GM12873 (cell line): Measurements from ENCODE around the gene BAHD1.
A peak's percentile ranks its signal among the peaks of the same experiment; 100 is the strongest.

Source experiments
- CTCF ChIP-seq: IDR thresholded peaks from 2 replicates; pipeline ENCODE4 v1.5.1; 2012; ENCODE audit warnings: low read depth, mild to moderate bottlenecking, moderate library complexity, low read length, control low read depth; ENCODE audit not compliant: insufficient read depth; ENCODE audit errors: missing control alignments

Gene BAHD1

GRCh38 chr15:40498891-40499290 is 58.1 kb downstream of the BAHD1 start:
- no peak for TF ChIP-seq CTCF

GRCh38 chr15:40499931-40500330 is 59.2 kb downstream of the BAHD1 start:
- no peak for TF ChIP-seq CTCF

- no peak for TF ChIP-seq CTCF
These were observed 60.0 kb downstream of the BAHD1 start for GRCh38 chr15:40500568-40501330.

GRCh38 chr15:40501487-40501886 is 60.7 kb downstream of the BAHD1 start:
- TF ChIP-seq CTCF, result no peak

- peak; percentile 68 for TF ChIP-seq CTCF
These were observed 66.3 kb downstream of the BAHD1 start for GRCh38 chr15:40506964-40507571.

GRCh38 chr15:40508216-40508615 is 67.5 kb downstream of the BAHD1 start:
- TF ChIP-seq CTCF, result no peak

- TF ChIP-seq CTCF, result no peak
These were observed 69.4 kb downstream of the BAHD1 start for GRCh38 chr15:40510201-40510600.
